HG03025 (cell line): ENCODE data around the gene BTNL2.
"Not testable (repeated sequence)": the region's sequence is repeated elsewhere in the genome, so short reads cannot be mapped to it uniquely, and the experiment has no call there.

Experiments
- ATAC-seq: cut with Tn5 transposase; IDR thresholded peaks from one replicate; pipeline ENCODE4 v1.9.1; 2021; ENCODE audit warnings: mild to moderate bottlenecking, moderate library complexity; ENCODE audit not compliant: unreplicated experiment, low FRiP score

BTNL2 gene

GRCh38 chr6:32406857-32407256, at the start of gene BTNL2:
Gene BTNL2 (minus strand): TSS chr6:32407181. CDS start chr6:32407123, 58 bp downstream.
- no peak for ATAC-seq

- ATAC-seq = no peak
These were observed 42.2 kb upstream of the BTNL2 start for GRCh38 chr6:32449088-32449736.

DNA sequence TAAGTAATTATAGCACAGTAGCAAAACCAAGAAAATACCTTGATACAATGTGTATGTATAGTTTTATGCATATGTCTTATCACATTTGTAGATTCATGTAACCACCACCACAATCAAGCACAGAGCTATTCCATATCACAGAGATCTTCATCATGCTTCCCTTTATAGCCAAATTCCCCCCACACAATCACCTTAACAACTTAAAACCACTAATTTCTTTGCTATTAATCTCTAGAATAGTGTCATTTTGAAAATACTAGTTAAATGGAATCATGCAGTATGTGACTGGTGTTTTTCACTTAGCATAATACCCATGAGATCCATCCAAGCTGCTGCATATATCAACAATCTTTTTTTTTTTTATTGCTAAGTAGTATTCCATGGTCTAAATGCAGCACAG, 41.0 kb upstream of the BTNL2 start:
- no peak for ATAC-seq

DNA sequence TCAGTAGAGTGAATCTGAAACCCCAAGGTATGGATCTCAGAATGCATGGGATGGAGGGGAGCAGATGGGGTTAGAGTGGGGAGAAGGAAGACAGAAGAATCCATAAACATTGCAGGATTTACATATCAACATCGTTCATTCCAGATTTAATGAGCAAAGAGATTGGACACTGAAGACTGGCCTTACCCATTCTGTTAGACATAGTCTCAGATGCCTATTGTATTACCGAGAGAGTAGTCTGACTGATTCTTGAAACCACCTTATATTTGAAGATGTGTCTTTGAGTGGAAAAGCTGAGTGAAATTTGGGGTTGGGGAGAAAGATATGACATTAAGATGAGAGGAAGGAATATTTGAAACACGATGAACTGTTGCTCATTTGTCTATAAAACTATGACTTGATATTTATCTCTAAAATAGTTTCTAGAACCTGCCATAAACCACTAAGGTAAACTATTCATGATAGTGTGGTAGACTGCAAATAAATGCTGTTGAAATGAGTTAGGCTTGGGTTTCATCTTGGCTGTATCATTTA, 38.4 kb upstream of the BTNL2 start:
- no peak for ATAC-seq

DNA sequence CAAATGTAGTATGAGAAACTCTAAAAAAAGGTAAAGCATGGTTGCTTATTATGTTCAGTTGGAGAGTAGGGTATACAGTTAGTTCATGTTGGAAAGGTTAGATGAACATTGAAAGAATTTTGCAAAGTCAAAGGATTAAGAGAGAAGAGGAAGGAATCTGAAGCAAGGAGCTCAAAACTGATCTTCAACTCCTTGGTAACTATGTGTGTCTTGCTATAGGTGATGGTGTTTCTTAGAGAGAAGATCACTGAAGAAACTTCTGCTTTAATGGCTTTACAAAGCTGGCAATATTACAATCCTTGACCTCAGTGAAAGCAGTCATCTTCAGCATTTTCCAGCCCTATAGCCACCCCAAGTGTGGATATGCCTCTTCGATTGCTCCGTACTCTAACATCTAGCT, 37.5 kb upstream of the BTNL2 start:
- ATAC-seq = no peak

GRCh38 chr6:32442977-32443552, 36.1 kb upstream of the BTNL2 start:
- no peak for ATAC-seq

GRCh38 chr6:32442243-32442667, 35.3 kb upstream of the BTNL2 start:
- no peak for ATAC-seq

DNA sequence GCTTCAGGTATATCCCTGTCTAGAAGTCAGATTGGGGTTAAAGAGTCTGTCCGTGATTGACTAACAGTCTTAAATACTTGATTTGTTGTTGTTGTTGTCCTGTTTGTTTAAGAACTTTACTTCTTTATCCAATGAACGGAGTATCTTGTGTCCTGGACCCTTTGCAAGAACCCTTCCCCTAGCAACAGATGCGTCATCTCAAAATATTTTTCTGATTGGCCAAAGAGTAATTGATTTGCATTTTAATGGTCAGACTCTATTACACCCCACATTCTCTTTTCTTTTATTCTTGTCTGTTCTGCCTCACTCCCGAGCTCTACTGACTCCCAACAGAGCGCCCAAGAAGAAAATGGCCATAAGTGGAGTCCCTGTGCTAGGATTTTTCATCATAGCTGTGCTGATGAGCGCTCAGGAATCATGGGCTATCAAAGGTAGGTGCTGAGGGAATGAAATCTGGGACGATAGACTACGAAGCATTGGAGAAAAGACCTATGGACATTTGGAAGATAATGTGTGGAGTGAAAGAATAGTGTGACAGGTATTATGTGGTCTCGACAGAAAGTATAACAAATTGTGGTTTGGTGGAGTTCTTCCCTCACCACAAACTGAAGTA, 32.7 kb upstream of the BTNL2 start, which contains the start of gene HLA-DRA:
Gene HLA-DRA (plus strand): TSS at position 286 of the 613 bp plus-strand sequence. CDS start 64 bp downstream, at position 350.
- ATAC-seq = peak; percentile 71

DNA sequence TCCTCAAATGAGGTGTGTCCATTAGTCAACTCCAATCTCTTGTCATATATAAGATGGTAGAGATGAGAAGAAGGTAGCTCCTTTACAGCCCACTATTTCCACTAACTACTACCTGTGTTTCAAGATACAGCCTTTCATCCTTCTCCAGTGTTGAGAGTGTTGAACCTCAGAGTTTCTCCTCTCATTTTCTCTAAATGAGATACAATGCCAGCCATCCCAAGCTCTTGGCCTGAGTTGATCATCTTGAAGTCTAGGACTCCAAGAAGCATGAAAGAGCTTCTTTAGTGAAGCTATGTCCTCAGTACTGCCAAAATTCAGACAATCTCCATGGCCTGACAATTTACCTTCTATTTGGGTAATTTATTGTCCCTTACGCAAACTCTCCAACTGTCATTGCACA, 32.2 kb upstream of the BTNL2 start:
- no peak for ATAC-seq

GRCh38 chr6:32436995-32437836, 30.2 kb upstream of the BTNL2 start:
- peak; percentile 43 for ATAC-seq

GRCh38 chr6:32436186-32436585, 29.2 kb upstream of the BTNL2 start:
- ATAC-seq = no peak

GRCh38 chr6:32433950-32434349, 27.0 kb upstream of the BTNL2 start:
- ATAC-seq = not testable (repeated sequence)

GRCh38 chr6:32432050-32432450, 25.1 kb upstream of the BTNL2 start:
- ATAC-seq = no peak

DNA sequence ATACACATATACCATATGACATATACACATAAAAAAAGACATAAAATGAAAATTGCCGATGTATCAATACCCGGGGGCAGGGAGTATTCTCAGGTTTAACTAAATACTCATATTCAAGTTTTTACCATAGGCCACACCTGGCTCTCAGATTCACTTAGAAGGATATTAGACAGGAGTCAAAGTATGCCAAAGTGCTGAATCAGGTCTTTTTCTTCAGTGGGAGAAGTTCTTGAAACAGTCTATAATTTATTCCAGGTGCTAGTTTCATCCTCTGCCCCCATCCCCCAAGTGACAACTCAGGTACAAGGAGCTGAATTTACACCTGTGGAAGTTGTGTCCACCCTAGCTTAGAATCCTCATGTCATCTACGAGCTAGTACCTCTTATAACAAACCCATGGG, 24.2 kb upstream of the BTNL2 start:
- ATAC-seq = no peak

DNA sequence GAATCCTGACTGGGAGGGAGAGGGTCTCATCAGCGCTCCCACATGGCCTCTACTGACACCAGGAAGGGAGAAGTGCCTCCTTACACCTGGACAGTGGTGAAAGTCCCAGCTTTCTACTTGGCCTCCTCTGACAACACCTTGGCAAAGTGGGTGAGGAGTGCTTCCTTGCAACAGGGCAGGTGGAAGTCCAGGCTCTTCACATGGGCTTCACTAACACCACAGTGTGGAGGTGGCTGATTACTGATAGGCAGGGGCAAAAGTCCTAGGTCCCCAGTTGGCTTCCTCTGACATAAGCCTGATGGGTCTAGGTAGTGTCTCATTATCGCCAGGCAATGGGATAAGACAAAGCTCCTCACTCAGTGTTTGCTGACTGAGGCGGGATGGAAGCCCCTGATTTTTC, 23.2 kb upstream of the BTNL2 start:
- ATAC-seq = no peak

DNA sequence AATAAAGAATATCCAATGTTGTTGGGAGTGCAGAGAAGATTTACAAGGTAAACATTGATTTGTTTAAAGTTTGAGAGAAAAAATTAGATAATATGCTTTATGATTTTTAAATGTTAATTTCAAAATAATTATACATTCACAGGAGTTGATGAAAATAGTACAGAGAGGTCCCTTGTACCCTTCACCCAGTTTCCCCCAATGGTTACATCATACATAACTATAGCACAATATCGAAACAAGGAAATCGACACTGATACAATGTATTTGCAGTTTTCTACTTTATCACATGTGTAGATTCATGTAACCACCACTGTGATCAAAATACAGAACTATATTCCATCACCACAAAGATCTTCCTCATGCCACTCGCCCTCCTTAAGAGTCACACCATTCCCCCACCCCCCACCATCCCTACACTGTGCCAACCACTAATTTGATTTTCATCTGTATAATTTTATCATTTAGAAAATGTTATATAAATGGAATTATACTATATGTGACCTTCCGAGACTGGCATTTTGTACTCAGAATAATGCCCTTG, 21.0 kb upstream of the BTNL2 start:
- ATAC-seq = no peak

- ATAC-seq = no peak
These were observed 20.2 kb upstream of the BTNL2 start for GRCh38 chr6:32427218-32427617.

DNA sequence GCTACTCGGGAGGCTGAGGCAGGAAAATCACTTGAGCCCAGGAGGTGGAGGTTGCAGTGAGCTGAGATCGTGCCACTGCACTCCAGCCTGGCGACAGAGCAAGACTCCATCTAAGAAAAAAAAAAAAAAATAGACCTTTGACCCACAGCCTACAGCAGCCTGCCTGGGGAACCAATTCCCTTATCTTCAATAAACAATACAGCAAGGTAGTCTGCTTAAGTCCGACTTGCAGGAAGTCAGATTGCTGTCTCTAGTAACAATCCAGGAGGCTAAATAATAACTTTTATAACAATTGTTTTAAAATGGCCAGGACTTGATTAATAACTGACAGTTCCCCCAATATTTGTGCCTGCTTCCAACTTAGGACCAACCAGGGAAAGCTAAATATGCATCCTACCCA, 19.4 kb upstream of the BTNL2 start:
- ATAC-seq = no peak

DNA sequence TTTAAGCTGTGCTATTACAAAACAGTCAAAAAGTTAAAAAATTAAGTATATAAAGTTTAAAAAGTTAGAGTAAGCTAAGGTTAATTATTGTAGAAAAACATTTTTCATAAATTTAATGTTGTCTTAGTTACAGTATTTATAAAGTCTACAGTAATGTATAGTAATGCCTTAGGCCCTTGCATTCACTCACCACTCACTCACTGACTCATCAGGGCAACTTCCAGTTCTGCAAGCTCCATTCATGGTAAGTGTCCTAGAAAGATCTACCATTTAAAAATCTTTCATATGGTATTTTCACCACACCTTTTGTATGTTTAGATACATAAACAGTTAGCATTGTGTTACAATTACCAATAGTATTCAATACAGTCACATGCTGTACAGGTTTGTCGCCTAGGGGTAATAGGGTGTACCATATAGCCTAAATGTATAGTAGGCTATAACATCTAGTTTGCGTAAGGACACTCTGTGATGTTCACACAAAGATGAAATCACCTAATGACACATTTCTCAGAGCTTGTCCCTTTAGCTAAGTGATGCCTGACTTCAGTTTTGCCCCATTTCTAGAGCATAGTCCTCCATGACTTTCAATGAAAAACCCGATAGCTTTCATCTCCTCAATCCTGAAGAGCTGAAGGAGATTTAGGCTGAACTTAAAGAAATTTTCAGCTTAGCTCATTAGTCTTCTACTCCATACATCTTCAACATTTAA, 17.8 kb upstream of the BTNL2 start:
- ATAC-seq = no peak

- ATAC-seq = no peak
These were observed 9.1 kb upstream of the BTNL2 start for GRCh38 chr6:32416036-32416435.
